Fibroblast of skin of scalp (primary cell): ENCODE data around the gene RHEBL1.

Source experiments
- DNase-seq: peaks from one replicate; pipeline ENCODE4 v3.0.0-alpha.2; 2013

Gene RHEBL1

DNA sequence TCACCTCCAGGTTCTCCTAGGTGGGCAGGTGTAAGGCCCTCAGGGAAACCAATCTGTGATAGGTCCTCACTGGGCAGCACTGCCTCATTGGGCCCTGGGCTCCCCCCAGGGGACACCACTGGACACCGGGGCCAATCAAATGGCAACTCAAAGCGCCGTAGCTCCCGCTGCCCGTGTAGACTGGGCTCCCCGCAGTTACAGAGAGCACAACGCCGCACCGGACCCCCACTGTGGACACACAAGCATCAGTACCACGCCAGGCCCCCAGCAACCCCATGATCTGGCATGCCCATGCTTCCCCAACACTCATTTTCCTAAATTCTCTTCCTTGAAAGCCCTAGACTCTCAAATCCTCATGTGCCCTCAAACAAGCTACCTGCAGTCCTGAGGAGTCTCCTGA, 15.3 kb downstream of the RHEBL1 start:
- no peak for DNase-seq

DNA sequence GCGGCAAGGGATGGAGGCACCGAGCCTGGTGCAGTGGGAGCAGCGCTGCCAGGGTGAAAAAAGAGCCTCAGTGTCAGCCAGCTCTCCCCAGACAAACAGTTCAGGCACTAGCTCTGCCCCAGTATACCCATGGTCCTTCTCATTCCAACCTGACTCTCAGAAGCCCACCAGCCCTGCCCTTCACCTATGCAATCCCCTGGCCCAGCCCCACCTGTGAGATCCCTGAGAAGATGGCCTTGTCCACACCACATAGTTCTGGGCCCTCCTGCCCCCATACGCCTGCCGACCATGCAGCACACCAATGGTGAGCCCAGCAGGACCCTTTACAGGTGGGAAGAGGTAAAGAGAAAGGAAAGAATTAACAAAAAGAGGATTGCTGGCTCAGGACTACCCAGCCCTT, 15.7 kb downstream of the RHEBL1 start:
- DNase-seq, result no peak

DNA sequence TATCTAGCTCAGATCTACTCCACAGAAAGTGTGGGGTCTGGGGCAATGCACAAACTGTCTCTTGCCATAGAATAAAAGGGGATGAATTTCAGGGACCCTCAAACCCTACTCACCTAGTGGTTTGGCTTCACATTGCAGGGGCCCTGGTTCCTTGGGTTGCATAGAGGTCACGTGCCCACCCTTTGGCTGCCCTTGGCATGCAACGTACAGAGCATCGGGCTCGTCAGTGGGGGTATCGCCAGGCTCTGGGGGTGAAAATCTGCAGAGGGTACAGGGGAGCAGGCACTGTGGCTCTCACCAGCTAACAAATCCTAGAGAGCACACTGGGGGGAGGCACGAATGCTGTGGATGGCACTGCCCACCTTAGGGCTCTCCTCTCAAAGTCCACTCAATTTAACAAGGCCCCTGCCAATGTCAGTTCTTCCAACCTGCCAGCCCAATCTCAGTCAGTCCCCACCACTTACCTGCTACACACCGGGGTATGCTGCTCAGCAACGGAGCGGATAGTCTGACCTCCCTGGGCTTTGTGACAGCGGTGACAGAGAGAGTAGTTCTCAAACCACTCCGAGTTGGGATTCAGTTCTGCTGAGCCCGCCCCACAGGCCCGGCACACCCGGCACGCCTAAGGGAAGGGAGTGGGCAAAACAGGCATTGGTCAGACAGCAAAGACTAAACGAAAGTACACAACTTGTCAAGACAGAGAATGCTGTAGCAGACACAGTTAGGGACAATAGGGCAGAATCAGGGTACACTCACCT, 17.1 kb downstream of the RHEBL1 start:
- no peak for DNase-seq

DNA sequence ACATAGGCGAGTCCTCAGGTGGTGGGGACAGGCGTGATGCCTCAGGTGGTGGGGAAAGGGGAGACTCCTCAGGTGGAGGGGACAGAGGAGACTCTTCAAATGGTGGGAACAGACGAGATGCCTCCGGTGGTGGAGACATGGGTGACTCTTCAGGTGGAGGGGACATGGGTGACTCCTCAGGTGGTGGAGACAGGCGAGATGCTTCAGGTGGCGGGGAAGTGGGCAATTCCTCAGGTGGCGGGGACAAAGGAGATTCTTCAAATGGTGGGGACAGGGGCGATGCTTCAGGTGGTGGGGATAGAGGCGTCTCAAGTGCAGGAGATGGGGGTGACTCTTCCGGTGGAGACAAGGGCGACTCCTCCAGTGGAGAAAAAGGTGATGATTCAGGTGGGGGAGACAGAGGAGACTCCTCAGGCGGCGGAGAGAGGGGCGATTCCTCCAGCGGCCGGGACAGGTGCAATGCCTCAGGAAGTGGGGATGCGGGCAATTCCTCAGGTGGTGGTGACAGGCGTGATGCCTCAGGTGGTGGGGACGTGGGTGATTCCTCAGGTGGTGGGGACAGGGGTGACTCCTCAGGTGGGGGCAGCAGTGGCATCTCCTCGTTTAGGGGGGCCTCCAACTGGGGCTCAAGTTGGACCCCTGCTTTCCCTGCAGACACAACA, 17.9 kb downstream of the RHEBL1 start:
- no peak for DNase-seq

DNA sequence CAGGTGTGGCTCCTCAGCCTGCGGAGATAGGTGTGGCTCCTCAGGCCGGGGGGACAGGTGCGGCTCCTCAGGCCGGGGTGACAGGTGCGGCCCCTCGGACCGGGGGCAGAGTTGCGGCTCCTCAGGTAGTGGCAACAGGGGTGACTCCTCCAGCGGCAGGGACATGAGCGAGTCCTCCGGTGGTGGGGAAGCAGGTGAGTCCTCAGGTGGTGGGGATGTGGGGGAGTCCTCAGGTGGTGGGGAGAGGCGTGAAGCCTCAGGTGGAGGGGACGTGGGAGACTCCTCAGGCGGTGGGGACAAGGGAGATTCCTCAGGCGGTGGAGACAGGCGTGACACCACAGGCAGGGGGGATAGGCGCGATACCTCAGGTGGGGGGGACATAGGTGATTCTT, 18.4 kb downstream of the RHEBL1 start:
- DNase-seq, result no peak

DNA sequence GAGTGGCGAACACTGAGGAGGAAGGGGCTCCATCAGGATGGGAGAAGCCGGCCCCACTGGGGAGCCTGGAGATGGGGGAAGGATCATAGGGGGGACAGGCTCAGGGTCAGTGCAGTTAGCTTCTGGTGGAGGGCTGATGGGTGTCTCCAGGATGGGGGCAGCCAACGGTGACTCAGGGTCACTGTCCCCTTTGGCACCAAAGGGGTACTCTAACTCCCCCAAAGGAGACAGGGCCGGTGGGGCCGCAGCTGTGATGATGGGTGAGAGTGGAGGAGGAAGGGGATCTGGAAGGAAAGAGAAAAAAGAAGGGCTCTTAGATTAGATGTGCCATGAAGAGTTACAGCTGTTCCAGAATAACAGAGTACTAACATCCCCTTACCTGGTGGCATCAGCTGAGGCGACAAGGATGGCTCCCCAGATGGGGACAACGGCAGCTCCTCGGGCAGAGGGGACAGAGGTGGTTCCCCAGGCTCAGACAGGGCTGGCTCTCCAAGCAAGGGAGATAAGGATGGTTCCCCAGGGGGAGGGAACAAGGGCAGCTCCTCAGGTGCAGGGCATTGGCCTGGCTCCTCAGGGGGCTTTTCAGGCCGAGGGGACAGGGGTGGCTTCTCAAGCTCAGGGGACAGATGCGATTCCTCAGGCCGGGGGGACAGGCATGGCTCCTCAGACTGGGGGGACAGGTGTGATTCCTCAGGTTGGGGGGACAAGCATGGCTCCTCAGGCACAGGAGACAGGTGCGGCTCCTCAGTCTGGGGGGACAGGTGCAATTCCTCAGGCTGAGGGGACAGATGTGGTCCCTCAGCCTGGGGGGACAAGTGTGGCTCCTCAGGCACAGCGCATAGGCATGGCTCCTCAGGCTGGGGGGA, 19.0 kb downstream of the RHEBL1 start:
- no peak for DNase-seq

DNA sequence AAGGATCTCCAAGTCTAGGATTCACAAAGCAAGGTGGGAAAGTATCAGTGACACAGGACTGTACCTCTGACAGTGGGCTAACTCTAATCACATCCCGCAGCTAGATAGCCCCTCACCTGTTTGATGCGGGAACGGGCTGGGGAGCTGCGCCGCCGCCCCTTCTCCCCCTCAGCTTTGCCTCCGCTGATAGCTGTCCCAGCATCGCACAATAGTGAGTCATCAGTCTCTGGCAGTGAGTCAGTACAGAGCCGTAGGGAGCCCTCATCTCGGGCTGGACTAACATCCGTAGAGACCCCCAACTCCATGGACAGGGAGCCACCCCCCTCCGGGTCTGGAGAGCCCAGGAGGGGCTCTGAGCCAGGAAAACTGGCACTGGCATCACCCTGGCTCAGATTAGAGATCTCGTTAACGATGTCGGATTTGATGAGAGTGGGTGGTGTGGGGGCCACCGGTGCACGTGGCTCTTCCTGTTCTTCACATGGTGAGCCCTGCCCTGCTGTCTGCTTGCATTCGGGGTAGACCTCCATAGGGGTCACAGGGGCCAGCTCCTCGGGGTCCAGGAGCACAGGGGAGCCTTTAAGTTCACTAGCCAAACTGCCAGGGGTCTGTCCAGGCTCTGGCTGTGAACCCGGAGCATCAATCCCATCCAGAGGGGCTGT, 20.1 kb downstream of the RHEBL1 start:
- DNase-seq, result peak; percentile 50

DNA sequence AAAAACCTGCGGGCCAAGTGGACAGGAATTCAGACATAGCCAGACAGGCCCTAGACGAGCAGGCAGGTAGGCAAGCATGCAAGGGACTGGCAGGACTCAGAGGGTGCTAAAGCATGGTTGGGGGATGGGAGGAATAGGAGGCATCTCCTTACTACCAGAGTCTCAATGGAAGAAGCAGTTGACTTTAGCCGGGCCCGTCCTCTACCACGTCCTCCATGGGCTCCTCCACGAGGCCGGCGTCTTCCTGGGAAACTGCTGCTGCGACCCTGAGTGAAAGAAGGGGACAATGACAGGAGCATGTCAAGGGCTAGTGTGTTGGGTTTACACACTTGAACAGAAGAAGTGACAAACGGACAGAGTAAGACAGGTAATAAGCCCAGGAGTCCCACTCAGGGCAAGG, 20.8 kb downstream of the RHEBL1 start:
- DNase-seq, result no peak

DNA sequence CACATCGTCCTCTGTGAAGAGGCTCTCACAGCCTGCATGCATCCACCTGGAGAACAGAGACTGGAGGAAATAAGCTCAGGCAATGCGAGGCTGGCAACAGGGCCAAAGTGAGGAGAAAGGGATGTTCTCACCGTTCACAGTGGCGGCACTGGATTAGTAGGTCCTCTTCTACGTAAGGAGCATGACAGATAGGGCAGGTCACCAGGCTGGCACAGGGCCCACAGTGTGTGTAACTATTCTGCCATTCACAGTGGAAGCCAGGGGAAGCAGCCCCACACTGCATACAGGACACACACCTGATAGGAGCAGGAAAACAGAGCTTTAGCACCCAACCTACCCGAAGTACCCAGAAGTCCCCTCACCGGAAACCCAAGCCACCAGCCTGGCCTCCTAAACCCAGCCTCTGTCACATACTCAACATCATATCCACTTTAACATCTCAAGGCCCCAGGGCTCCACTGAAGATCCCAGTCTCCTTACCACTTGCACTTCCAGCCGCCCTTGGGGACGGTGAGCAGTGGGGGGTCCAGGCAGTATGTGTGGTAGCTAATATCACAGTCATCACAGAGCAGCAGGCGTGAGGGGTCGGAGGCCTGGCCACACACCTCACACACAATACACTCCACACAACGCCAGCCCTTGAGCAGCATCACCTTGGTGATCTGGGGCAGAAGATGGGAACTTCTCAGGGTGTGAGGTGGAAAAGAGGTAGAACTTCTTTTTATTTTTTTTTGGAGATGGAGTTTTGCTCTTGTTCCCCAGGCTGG, 23.5 kb downstream of the RHEBL1 start:
- DNase-seq, result no peak

DNA sequence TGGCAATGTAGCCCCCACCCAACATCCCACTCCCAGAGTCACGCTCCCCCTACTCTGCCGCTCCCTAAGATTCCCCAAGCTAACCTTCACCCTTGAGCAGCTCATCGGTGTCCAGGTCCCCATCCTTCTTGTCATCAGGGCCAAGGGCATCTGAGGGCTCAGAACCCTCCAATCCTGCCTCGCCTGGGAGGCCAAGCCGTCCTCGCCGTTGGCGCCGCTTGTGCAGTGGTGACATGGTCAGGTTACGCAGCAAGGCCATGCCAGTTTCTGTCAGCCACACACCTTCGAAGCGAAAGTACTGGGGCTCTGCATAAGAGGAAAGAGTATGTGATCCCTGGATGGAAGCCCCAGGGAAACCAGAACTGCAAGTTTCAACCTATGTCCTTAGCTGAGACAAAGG, 25.1 kb downstream of the RHEBL1 start:
- no peak for DNase-seq

DNA sequence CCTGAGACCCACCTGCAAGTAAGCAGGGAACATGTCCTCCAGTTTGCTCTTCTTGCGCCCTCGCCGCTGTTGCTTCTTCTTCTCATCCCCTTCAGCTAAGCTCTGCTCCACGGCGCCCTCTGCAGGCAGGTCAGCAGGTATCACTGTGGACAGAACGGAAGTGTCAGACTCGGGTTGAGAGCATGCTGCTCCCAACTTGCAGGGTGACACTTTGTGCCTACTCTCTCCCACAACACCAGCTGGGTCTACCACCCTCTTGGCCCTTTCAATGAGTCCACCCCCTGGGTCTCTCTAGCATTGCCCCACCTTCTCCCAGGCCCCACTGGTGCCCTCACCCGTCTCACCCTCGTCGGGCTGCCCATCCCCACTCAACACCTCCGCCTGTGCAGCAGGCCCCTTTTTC, 25.9 kb downstream of the RHEBL1 start:
- DNase-seq, result peak; percentile 52

DNA sequence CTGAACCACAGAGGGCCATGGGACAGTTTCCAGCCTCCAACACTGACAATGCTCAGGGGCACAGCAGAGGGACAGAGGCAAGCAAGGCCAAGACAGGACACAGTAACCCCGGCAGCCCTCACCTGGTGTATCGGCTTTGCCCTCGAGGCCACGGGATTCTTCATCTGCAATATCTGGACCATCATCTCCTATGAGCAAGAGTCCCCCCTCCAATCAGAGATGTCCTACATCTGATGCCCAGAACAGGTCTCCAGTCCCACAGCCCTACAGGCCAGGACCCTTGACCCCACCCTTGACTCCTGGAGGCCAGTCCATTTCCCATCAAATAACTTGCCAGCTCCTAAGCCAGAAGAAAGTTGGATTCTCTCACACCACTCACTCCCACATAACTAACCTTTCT, 26.5 kb downstream of the RHEBL1 start:
- DNase-seq, result no peak

DNA sequence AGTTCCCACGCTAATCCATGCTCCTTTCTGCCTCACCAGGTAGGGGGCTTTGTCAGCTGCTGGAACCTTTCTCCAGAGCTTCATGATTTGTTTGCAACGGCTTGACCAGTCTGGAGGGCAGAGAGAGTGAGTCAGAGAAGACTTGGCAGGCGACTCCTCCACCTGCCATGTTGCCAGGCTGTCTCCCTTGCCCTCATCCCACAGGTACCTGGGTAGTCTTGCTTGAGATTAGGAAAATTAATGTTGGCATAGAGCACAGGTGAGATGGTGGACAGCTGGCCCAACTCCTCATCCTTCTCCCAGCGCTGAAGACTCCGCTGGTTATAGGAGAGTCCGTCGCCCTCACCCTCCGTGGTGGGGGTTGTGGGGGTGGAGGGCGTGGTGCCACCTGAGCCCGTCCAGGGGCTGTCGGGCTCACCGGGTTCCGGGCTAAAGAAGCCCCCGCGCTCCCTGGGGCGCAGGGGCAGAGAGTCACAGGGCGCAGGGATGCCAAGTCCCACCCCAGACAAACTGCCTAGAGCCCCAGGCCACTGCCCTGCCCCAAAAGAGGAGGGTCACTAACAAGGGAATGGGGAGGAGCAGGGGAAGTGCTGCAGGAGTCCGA, 27.8 kb downstream of the RHEBL1 start:
- DNase-seq, result no peak

DNA sequence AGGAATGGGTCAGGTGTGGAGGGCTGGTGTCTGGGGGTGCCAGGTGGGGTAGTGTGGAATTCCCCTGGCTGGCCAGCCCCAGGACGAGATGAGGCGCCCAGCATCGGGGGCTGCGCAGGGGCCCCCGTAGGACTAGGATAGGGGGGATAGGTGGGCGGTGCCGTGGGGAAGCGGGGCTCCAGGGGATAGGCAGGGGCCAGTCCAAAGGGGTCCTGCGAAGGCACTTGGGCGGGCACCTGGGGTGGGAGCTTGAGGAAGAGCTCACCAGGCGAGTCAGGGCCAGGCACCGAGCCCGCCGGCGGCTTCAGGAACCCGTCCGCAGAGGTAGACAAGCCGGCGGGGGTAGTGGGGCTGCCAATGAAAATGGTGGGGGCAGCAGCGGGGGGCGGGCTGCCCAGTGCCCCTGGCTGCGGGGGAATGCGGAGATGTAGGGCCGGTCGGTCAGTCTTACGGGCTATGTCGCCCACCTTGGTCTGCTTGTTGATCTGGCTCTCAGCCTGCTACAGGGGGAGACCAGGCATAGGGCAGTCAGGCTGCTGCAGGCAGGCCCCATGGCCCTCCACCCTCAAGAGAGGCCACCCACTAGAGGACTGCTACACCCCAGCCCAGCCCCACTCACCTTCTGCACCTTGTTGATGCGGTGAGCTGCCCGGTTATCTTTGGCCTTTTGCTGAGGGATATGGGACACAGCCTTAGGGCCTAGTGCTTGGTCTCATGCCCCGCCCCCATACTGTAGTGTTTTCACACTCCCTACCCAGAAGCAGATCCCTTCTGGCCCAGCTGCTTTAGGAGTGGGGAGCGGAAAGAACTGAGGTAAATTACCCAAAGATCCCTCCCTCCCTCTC, 28.5 kb downstream of the RHEBL1 start:
- no peak for DNase-seq

DNA sequence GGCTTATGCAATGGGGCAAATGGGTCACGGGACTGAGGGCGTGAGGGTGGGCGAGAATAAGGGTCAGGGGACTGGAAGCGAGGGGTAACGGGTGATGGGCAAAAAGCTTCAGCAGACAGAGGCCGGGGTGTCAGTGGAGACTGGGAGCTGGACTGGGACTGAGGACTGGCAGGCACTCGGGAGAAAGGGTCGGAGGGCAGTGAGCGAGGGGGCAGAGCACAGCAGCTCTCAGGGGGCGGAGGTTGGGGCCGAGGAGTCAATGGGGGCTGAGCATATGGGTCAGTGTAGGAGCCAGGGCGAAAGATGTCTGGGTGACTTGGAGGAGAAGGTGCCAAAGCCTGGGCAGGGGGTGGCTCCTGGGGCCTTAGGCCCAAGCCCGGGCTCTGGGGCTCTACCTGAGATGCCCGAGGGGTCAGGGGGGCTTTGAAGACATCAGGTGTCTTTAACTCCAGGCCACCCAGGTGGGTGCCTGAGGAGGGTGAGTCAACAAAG, 29.4 kb downstream of the RHEBL1 start:
- DNase-seq, result no peak

DNA sequence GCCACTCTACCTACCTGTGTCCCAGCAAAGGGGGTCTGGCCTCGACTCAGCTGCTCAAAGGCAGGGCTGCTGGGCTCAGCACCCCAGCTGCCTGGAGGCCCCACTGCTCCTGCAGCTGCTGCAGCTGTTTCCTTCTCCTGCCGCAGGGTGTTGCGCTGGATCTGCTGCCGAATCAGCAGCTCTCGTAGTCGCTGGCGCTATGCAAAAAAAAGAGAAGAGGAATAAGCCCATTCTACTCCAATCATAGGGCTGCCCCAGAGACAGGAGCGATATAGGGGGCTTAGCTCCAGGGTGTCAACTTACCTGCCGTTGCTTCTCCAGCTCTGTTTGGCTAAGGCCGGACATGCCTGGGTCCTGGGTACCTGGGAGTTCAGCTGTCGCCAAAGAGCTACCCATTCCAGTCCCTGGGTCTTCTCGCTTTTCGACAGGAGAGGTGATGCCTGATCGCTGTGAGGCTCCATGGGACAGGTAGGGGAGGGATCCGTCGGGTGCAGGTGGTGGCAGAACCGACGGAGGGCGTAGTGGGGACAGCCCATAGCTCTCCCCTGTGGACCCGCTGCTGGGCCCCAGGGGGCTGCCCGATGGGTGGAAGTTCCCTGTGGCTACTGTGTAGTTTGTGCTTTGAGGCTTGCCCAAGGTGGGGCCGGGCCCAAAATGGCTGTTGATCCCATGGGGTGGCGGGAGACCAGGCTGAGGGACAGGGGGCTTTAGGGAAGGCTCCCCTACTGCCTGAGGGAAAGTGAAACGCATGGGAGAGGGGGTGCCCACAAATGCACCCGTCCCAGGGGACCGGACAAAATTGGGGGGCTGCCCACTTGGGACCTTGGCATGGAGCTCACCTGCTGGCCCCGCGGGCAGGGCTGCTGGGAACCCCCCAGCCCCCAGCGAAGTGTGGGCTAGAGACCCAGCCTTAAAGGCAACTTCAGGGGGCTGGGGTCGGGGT, 30.1 kb downstream of the RHEBL1 start:
- no peak for DNase-seq

DNA sequence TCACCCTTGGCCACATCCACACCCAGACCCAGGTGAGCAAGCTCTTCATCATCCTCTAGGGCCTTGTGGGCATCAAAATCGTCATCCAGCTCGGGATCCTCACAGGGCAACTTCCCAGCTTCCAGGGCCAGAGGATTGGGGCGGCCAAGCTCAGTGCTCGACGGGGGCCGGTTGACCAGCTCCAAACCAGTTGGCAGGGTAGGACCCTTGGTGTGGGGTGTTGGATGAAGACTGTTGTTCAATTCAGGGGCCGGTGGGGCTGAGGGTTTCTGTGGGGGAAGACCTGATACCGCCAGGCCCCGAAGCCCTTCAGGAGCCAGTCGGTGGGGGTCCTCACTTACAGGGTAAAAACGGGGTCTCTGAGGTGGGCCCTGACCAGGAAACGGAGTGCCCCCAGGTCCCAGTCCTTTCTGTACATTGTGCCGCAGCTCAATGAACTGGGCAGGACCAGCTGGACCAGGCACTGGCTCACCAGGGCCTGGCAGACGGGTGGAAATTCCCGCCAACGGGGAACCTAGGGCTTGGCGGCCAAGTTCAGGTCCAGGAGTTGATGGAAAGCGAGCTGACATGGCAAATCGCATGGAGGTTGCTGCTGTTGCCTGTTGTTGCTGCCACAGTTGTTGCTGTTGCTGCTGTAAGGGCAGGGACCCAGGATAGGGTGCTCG, 31.4 kb downstream of the RHEBL1 start:
- DNase-seq, result no peak

DNA sequence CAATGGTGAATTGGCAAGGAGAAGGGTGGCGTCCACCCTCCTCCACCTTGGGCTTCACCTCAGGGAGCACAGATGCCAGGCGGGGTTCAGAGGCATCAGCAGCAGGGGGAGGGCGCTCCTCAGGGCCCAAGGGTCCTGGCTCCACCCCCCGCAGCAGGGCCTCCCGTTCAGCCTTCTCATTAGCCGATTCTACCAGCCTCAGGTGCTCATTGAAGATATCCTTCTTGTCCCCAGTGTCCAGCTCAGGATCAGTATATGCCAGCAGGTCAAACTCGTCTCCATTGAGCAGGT, 31.9 kb downstream of the RHEBL1 start:
- no peak for DNase-seq
